Liver (tissue), 9 donors: ENCODE data around the gene IRX2. TPM values are rescaled to one million over a fixed set of nuclear protein-coding genes. Genes with fewer than 3 reads are reported as not detected.

Experiments
- DNase-seq: peaks from one replicate; pipeline ENCODE4 v3.0.0-alpha.2; 2017; ENCODE audit warnings: low spot score
- H3K27ac ChIP-seq, 2 donors: one replicate each; pipeline ENCODE4 v1.7.0; 2013; ENCODE audit warnings: inconsistent platforms in 2 of 2, low read length in 2 of 2, control low read depth in 1 of 2, low read depth in 1 of 2, mild to moderate bottlenecking in 1 of 2
- H3K27me3 ChIP-seq, 4 donors: one replicate each; pipeline versions ENCODE4 v1.6.1 to v1.7.0; 2013; ENCODE audit warnings: low read length in 3 of 4, inconsistent platforms in 1 of 4, mild to moderate bottlenecking in 1 of 4, moderate library complexity in 1 of 4; ENCODE audit not compliant: control insufficient read depth in 4 of 4, insufficient read depth in 4 of 4
- H3K36me3 ChIP-seq, 4 donors: one replicate each; pipeline versions ENCODE4 v1.6.1 to v1.7.0; 2013; ENCODE audit warnings: low read length in 3 of 4, mild to moderate bottlenecking in 3 of 4, low read depth in 1 of 4, moderate library complexity in 1 of 4; ENCODE audit not compliant: control insufficient read depth in 4 of 4, insufficient read depth in 3 of 4
- H3K4me1 ChIP-seq, 4 donors: one replicate each; pipeline versions ENCODE4 v1.6.1 to v1.7.0; 2013; ENCODE audit warnings: low read length in 3 of 4, mild to moderate bottlenecking in 3 of 4, moderate library complexity in 1 of 4; ENCODE audit not compliant: control insufficient read depth in 4 of 4, insufficient read depth in 4 of 4
- H3K4me3 ChIP-seq, 3 donors: one replicate each; pipeline versions ENCODE4 v1.6.1 to v1.7.0; 2013; ENCODE audit warnings: low read length in 3 of 3, control low read depth in 1 of 3, low read depth in 1 of 3, mild to moderate bottlenecking in 1 of 3
- H3K9ac ChIP-seq, 2 donors: one replicate each; pipeline ENCODE4 v1.7.0; 2013; ENCODE audit warnings: low read length in 2 of 2, mild to moderate bottlenecking in 2 of 2, moderate library complexity in 2 of 2, control low read depth in 1 of 2, low read depth in 1 of 2
- H3K9me3 ChIP-seq, 4 donors: one replicate each; pipeline versions ENCODE4 v1.6.1 to v1.7.0; 2013; ENCODE audit warnings: low read length in 3 of 4; ENCODE audit not compliant: control insufficient read depth in 4 of 4
- EGR1 ChIP-seq, 2 donors: IDR thresholded peaks; 2 replicates each; pipeline ENCODE4 v1.6.1; 2016 to 2018; ENCODE audit warnings: antibody characterized with exemption in 2 of 2, low read depth in 2 of 2
- FOXA1 ChIP-seq: IDR thresholded peaks from 2 replicates; pipeline ENCODE4 v1.6.1; 2016; ENCODE audit warnings: antibody characterized with exemption
- FOXA2 ChIP-seq: IDR thresholded peaks from 2 replicates; pipeline ENCODE4 v1.6.1; 2016; ENCODE audit warnings: antibody characterized with exemption
- HNF4A ChIP-seq, 2 donors: conservative IDR thresholded peaks; 2 replicates each; pipeline ENCODE4 v1.6.1; 2016; ENCODE audit warnings: antibody characterized with exemption in 2 of 2, mild to moderate bottlenecking in 2 of 2
- HNF4G ChIP-seq: IDR thresholded peaks from 2 replicates; pipeline ENCODE4 v1.6.1; 2016; ENCODE audit warnings: antibody characterized with exemption
- JUND ChIP-seq, 2 donors: IDR thresholded peaks; 2 replicates each; pipeline ENCODE4 v1.6.1; 2016; ENCODE audit warnings: antibody characterized with exemption in 2 of 2
- MAX ChIP-seq: IDR thresholded peaks from 2 replicates; pipeline ENCODE4 v1.6.1; 2016; ENCODE audit warnings: antibody characterized with exemption
- RAD21 ChIP-seq, 2 donors: IDR thresholded peaks; 2 replicates each; pipeline ENCODE4 v1.6.1; 2016; ENCODE audit warnings: antibody characterized with exemption in 2 of 2, mild to moderate bottlenecking in 2 of 2
- RXRA ChIP-seq, 2 donors: IDR thresholded peaks; 2 replicates each; pipeline ENCODE4 v1.6.1; 2017 to 2018; ENCODE audit warnings: antibody characterized with exemption in 2 of 2, mild to moderate bottlenecking in 1 of 2
- SP1 ChIP-seq: IDR thresholded peaks from 2 replicates; pipeline ENCODE4 v1.6.1; 2018; ENCODE audit warnings: antibody characterized with exemption, mild to moderate bottlenecking
- TAF1 ChIP-seq: conservative IDR thresholded peaks from 2 replicates; pipeline ENCODE4 v1.6.1; 2016; ENCODE audit warnings: antibody characterized with exemption, mild to moderate bottlenecking
- YY1 ChIP-seq: IDR thresholded peaks from 2 replicates; pipeline ENCODE4 v1.6.1; 2016; ENCODE audit warnings: antibody characterized with exemption, mild to moderate bottlenecking
- WGBS: extraction: QIAGEN DNeasy Blood & Tissue Kit; methylation state at CpG from one replicate; pipeline ENCODE4 v1.1.7; 2013; 5-methylcytosine and 5-hydroxymethylcytosine counted together
- polyA plus RNA-seq, 2 donors: library from polyadenylated mRNA; stranded (reverse) in 1 of 2; unstranded in 1 of 2; fragments of 200-250 nt in 1 of 2; fragments of >200 nt in 1 of 2; fragmentation: Nextera tagmentation in 1 of 2; extraction: Ambion mirVana in 1 of 2; gene quantifications; one replicate each; pipeline versions ENCODE4 v1.2.1 to v1.2.3, GENCODE V29; 2013 to 2015
- total RNA-seq, 2 donors: library from RNA; depleted of rRNA; stranded (reverse); fragments of >200 nt; gene quantifications; one replicate each; pipeline ENCODE4 v1.2.3, GENCODE V29; 2014
- TF ChIP-seq, protein P1 (sequence below): fragments of 150-350 bp; IDR thresholded peaks from 2 replicates; pipeline ENCODE4 v1.5.1; 2017; ENCODE audit warnings: improper control_type of control experiment, low read depth, low read length; ENCODE audit not compliant: missing input control
- TF ChIP-seq, protein P2 (sequence below): IDR thresholded peaks from 2 replicates; pipeline ENCODE4 v1.6.1; 2016; ENCODE audit warnings: antibody characterized with exemption
- TF ChIP-seq, protein P3 (sequence below): IDR thresholded peaks from 2 replicates; pipeline ENCODE4 v1.6.1; 2016; ENCODE audit warnings: antibody characterized with exemption
- donor health status: healthy.
- donor health status: healthy.
- donor health status: healthy.
- donor health status: healthy.
- donor health status: healthy.

Gene IRX2
- total and polyA plus RNA-seq, 4 donors = not detected

DNA sequence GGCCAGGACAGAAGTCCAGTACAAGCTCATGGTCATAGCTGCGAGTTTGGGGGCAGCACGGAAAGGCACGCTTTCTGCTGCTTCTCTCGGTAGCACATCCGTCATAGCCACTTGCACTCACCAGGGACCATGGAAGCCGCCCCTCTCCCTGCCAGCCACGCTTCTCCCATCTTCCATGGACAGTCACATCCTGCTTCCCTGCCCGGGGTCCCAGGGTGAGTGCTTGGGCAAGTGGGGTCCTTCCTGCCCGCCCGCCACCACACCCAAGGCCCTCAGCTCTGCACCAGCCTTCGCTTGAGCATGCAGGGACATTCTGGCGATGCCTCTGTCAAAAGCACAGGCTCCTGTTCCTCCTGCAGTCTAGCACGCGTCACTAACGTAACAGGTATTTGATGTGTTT, 13.1 kb upstream of the IRX2 start:
- Histone ChIP-seq H3K4me1 (no peaks in the 10 kb centered on the region), H3K36me3 (no peaks in the 10 kb centered on the region), H3K27me3 (peaks cover 0 to 10% (median 1%) of the 10 kb centered on the region in 4 donors), H3K27ac (no peak overlapping the region), H3K9ac (no peak overlapping the region), H3K4me3 (no peak overlapping the region), H3K9me3 (no peaks in the 10 kb centered on the region)
- 60% methylated on average over 15 of the region's 15 CpGs for WGBS
- TF ChIP-seq HNF4A (conservative IDR thresholded peaks at IDR 0.05) (no peak), TAF1 (no peak), SP1 (no peak), FOXA1 (no peak), FOXA2 (no peak), YY1 (no peak)
- TF ChIP-seq, protein P1, sequence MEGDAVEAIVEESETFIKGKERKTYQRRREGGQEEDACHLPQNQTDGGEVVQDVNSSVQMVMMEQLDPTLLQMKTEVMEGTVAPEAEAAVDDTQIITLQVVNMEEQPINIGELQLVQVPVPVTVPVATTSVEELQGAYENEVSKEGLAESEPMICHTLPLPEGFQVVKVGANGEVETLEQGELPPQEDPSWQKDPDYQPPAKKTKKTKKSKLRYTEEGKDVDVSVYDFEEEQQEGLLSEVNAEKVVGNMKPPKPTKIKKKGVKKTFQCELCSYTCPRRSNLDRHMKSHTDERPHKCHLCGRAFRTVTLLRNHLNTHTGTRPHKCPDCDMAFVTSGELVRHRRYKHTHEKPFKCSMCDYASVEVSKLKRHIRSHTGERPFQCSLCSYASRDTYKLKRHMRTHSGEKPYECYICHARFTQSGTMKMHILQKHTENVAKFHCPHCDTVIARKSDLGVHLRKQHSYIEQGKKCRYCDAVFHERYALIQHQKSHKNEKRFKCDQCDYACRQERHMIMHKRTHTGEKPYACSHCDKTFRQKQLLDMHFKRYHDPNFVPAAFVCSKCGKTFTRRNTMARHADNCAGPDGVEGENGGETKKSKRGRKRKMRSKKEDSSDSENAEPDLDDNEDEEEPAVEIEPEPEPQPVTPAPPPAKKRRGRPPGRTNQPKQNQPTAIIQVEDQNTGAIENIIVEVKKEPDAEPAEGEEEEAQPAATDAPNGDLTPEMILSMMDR = no peak
- TF ChIP-seq, protein P2, sequence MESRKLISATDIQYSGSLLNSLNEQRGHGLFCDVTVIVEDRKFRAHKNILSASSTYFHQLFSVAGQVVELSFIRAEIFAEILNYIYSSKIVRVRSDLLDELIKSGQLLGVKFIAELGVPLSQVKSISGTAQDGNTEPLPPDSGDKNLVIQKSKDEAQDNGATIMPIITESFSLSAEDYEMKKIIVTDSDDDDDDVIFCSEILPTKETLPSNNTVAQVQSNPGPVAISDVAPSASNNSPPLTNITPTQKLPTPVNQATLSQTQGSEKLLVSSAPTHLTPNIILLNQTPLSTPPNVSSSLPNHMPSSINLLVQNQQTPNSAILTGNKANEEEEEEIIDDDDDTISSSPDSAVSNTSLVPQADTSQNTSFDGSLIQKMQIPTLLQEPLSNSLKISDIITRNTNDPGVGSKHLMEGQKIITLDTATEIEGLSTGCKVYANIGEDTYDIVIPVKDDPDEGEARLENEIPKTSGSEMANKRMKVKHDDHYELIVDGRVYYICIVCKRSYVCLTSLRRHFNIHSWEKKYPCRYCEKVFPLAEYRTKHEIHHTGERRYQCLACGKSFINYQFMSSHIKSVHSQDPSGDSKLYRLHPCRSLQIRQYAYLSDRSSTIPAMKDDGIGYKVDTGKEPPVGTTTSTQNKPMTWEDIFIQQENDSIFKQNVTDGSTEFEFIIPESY = no peak
- no peak for DNase-seq

- Histone ChIP-seq H3K4me1 (no peaks in the 10 kb centered on the region), H3K4me3 (no peak overlapping the region), H3K27me3 (peaks cover 2 to 10% (median 3%) of the 10 kb centered on the region in 4 donors), H3K9ac (no peak overlapping the region), H3K9me3 (no peaks in the 10 kb centered on the region), H3K27ac (no peak overlapping the region), H3K36me3 (no peaks in the 10 kb centered on the region)
- TF ChIP-seq RXRA (IDR thresholded peaks at IDR 0.05) (no peak), HNF4G (no peak), EGR1 (IDR thresholded peaks at IDR 0.05; ENCODE audit: low read depth in 2 of 2) (no peak)
- WGBS = 79% methylated on average over 4 of the region's 4 CpGs
- DNase-seq = no peak
These were observed 12.0 kb upstream of the IRX2 start for GRCh38 chr5:2763533-2763794.

GRCh38 chr5:2762744-2763532, 11.5 kb upstream of the IRX2 start:
- 64% methylated on average over 12 of the region's 12 CpGs for WGBS
- H3K27ac ChIP-seq = no peak overlapping the region
- H3K4me3 ChIP-seq = no peak overlapping the region
- H3K9me3 ChIP-seq = no peaks in the 10 kb centered on the region
- H3K27me3 ChIP-seq = peaks cover 2 to 12% (median 4%) of the 10 kb centered on the region in 4 donors
- DNase-seq = no peak
- H3K9ac ChIP-seq = no peak overlapping the region
- TF ChIP-seq RAD21 (IDR thresholded peaks at IDR 0.05) (no peak), RXRA (IDR thresholded peaks at IDR 0.05) (no peak), FOXA1 (no peak), MAX (no peak), JUND (IDR thresholded peaks at IDR 0.05) (no peak), FOXA2 (no peak)
- TF ChIP-seq, protein P3, sequence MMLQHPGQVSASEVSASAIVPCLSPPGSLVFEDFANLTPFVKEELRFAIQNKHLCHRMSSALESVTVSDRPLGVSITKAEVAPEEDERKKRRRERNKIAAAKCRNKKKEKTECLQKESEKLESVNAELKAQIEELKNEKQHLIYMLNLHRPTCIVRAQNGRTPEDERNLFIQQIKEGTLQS = no peak
- TF ChIP-seq, protein P1 = no peak
- H3K36me3 ChIP-seq = no peaks in the 10 kb centered on the region
- no peaks in the 10 kb centered on the region for H3K4me1 ChIP-seq
